GM12878 (cell line): ENCODE data around the gene CDC14A. TPM values are rescaled to one million over a fixed set of nuclear protein-coding genes. Genes with fewer than 3 reads are reported as not detected.

Experiments used
- ATF3 ChIP-seq: IDR thresholded peaks from 2 replicates; pipeline ENCODE4 v1.6.1; 2011; ENCODE audit warnings: low read depth, mild to moderate bottlenecking, low read length, moderate library complexity, borderline replicate concordance; ENCODE audit errors: extremely low read depth
- BACH1 ChIP-seq: fragments of 450-650 bp; IDR thresholded peaks from 2 replicates; pipeline ENCODE4 v1.6.1; 2017; ENCODE audit warnings: mild to moderate bottlenecking, borderline replicate concordance
- BRCA1 ChIP-seq: IDR thresholded peaks from 2 replicates; pipeline ENCODE4 v1.6.1; 2011; ENCODE audit warnings: low read depth, low read length, improper control_type of control experiment
- CBX3 ChIP-seq: fragments of 200-600 bp; sonication (generic); IDR thresholded peaks from 2 replicates; pipeline ENCODE4 v1.6.1; 2016; ENCODE audit warnings: low read depth, borderline replicate concordance
- CREB1 ChIP-seq: IDR thresholded peaks from 2 replicates; pipeline ENCODE4 v1.6.1; 2012; ENCODE audit warnings: low read depth, mild to moderate bottlenecking, inconsistent platforms
- CTCF ChIP-seq, 3 experiments: IDR thresholded peaks in 2 of 3; conservative IDR thresholded peaks in 1 of 3; 2 replicates each; pipeline ENCODE4 v1.5.1; 2011; ENCODE audit warnings: low read depth in 3 of 3, low read length in 3 of 3, mild to moderate bottlenecking in 3 of 3, control low read depth in 2 of 3, moderate library complexity in 2 of 3, inconsistent platforms in 1 of 3, mixed read lengths in 1 of 3; ENCODE audit not compliant: control insufficient read depth in 2 of 3, insufficient read depth in 1 of 3; ENCODE audit errors: extremely low read depth in 1 of 3
- E2F4 ChIP-seq: IDR thresholded peaks from 2 replicates; pipeline ENCODE4 v1.6.1; 2012; ENCODE audit warnings: low read depth, low read length, improper control_type of control experiment
- EED ChIP-seq: sonication (generic); IDR thresholded peaks from 2 replicates; pipeline ENCODE4 v1.6.1; 2016; ENCODE audit warnings: antibody characterized with exemption, low read depth
- ELK1 ChIP-seq: IDR thresholded peaks from 2 replicates; pipeline ENCODE4 v1.6.1; 2012; ENCODE audit warnings: low read depth, low read length, improper control_type of control experiment
- GATAD2B ChIP-seq: fragments of 450-650 bp; conservative IDR thresholded peaks from 2 replicates; pipeline ENCODE4 v1.6.1; 2017; ENCODE audit warnings: low read depth, mild to moderate bottlenecking, moderate library complexity
- IKZF1 ChIP-seq: fragments of 450-650 bp; conservative IDR thresholded peaks from 2 replicates; pipeline ENCODE4 v1.6.1; 2017; ENCODE audit warnings: antibody characterized with exemption, mild to moderate bottlenecking
- MEF2B ChIP-seq: fragments of 450-650 bp; IDR thresholded peaks from 2 replicates; pipeline ENCODE4 v1.6.1; 2018; ENCODE audit warnings: mild to moderate bottlenecking, moderate library complexity; ENCODE audit not compliant: partially characterized antibody, poor library complexity, severe bottlenecking
- NR2F1 ChIP-seq: fragments of 450-650 bp; conservative IDR thresholded peaks from 2 replicates; pipeline ENCODE4 v1.6.1; 2017; ENCODE audit warnings: mild to moderate bottlenecking
- NRF1 ChIP-seq: conservative IDR thresholded peaks from 2 replicates; pipeline ENCODE4 v1.6.1; 2011; ENCODE audit warnings: mild to moderate bottlenecking, low read depth, low read length, improper control_type of control experiment
- POLR2A ChIP-seq: IDR thresholded peaks from 2 replicates; pipeline ENCODE4 v1.6.1; 2011; ENCODE audit warnings: low read depth, mild to moderate bottlenecking, low read length
- POLR2AphosphoS2 ChIP-seq: IDR thresholded peaks from 2 replicates; pipeline ENCODE4 v1.6.1; 2011; ENCODE audit warnings: low read depth, mild to moderate bottlenecking, low read length, improper control_type of control experiment, moderate library complexity
- POU2F2 ChIP-seq: IDR thresholded peaks from 3 replicates; pipeline ENCODE4 v1.6.1; 2011; ENCODE audit warnings: low read depth, mild to moderate bottlenecking, low read length, borderline replicate concordance
- RCOR1 ChIP-seq: conservative IDR thresholded peaks from 2 replicates; pipeline ENCODE4 v1.6.1; 2012; ENCODE audit warnings: low read depth, low read length, improper control_type of control experiment
- SMAD1 ChIP-seq: fragments of 450-650 bp; IDR thresholded peaks from 2 replicates; pipeline ENCODE4 v1.6.1; 2018; ENCODE audit warnings: mild to moderate bottlenecking, low read depth; ENCODE audit not compliant: partially characterized antibody
- TAF1 ChIP-seq: IDR thresholded peaks from 2 replicates; pipeline ENCODE4 v1.6.1; 2011; ENCODE audit warnings: mild to moderate bottlenecking, low read depth, low read length, borderline replicate concordance
- TBL1XR1 ChIP-seq: IDR thresholded peaks from 2 replicates; pipeline ENCODE4 v1.6.1; 2012; ENCODE audit warnings: low read depth, low read length, improper control_type of control experiment
- polyA plus RNA-seq, 11 experiments: library from polyadenylated mRNA; depleted of rRNA in 4 of 11; unstranded in 6 of 11; stranded (reverse) in 5 of 11; fragments of >200 nt; fragmentation: Nextera tagmentation in 4 of 11; fragmentation: Illumina TruSeq in 1 of 11; extraction: Ambion mirVana in 4 of 11; extraction: Trizol in 1 of 11; gene quantifications; 1 replicate in 1 of 11; 2 replicates in 10 of 11; pipeline versions ENCODE4 v1.2.1 to v1.2.3, GENCODE V29; 2011 to 2016; ENCODE audit warnings: inconsistent platforms in 2 of 11, missing spikeins in 2 of 11, low read depth in 1 of 11
- total RNA-seq, 4 experiments: library from RNA; depleted of rRNA in 3 of 4; stranded (reverse); fragments of >200 nt in 3 of 4; fragmentation: Illumina TruSeq in 1 of 4; extraction: Trizol in 1 of 4; gene quantifications; 2 replicates each; pipeline versions ENCODE4 v1.2.1 to v1.2.3, GENCODE V29; 2013 to 2021

Gene CDC14A
- total and polyA plus RNA-seq, 10 of the 15 experiments (the other 5 are each of a cell fraction or from before 2014, with no cell fraction given): 1.5 to 7.1 (median 5.5) TPM

- peak; percentile 6; the same call in 1 of the 3 replicates for TF ChIP-seq POU2F2
- no peak for TF ChIP-seq BACH1
- TF ChIP-seq EED: peak; percentile 37
- TF ChIP-seq E2F4: peak; percentile 75
- TF ChIP-seq TAF1: 0 out of 2 replicates have a peak, but pooled peaks have one; percentile 10
- TF ChIP-seq CBX3: no peak
- no peak for TF ChIP-seq ATF3
- TF ChIP-seq SMAD1: no peak
- peak; percentile 44 for TF ChIP-seq POLR2A
- no peak for TF ChIP-seq RCOR1
- 0 out of 2 replicates have a peak, but pooled peaks have one; percentile 7 for TF ChIP-seq CREB1
- no peak for TF ChIP-seq BRCA1
- TF ChIP-seq TBL1XR1: peak; percentile 42; the same call in 1 of the 2 replicates
- TF ChIP-seq NRF1: peak; percentile 59
- TF ChIP-seq IKZF1: peak; percentile 57
- TF ChIP-seq ELK1: no peak
- 0 out of 2 replicates have a peak, but pooled peaks have one; percentile 46 for TF ChIP-seq GATAD2B
- TF ChIP-seq CTCF (IDR thresholded peaks at IDR 0.05 in 2 of 3, conservative IDR thresholded peaks at IDR 0.05 in 1 of 3; ENCODE audit: control insufficient read depth in 2 of 3, extremely low read depth in 1 of 3, insufficient read depth in 1 of 3, low read depth in 3 of 3, low read length in 3 of 3): peak; percentile 44 to 55 (median 53); a peak in 5 of 6 replicates
- TF ChIP-seq MEF2B: no peak
- peak; percentile 33; the same call in 1 of the 2 replicates for TF ChIP-seq NR2F1
- TF ChIP-seq POLR2AphosphoS2: peak; percentile 54; the same call in 1 of the 2 replicates
- TF ChIP-seq, all 136 proteins: peak for 33
These were observed 1.0 kb upstream of the CDC14A start (continued) for GRCh38 chr1:100351095-100351887.
